OCI-LY3 (cell line): ENCODE results near the gene CACNA1G.

Source experiments
- CTCF ChIP-seq: fragments of 200-600, 300-600 bp; sonication (generic); IDR thresholded peaks from 2 replicates; pipeline ENCODE4 v1.5.1; 2014; ENCODE audit warnings: antibody characterized with exemption, low read length, low read depth
- EZH2phosphoT487 ChIP-seq: fragments of 200-600 bp; shearing (Covaris generic); IDR thresholded peaks from 2 replicates; pipeline ENCODE4 v1.6.1; 2018; ENCODE audit warnings: antibody characterized with exemption, mixed run types, low read depth

DNA sequence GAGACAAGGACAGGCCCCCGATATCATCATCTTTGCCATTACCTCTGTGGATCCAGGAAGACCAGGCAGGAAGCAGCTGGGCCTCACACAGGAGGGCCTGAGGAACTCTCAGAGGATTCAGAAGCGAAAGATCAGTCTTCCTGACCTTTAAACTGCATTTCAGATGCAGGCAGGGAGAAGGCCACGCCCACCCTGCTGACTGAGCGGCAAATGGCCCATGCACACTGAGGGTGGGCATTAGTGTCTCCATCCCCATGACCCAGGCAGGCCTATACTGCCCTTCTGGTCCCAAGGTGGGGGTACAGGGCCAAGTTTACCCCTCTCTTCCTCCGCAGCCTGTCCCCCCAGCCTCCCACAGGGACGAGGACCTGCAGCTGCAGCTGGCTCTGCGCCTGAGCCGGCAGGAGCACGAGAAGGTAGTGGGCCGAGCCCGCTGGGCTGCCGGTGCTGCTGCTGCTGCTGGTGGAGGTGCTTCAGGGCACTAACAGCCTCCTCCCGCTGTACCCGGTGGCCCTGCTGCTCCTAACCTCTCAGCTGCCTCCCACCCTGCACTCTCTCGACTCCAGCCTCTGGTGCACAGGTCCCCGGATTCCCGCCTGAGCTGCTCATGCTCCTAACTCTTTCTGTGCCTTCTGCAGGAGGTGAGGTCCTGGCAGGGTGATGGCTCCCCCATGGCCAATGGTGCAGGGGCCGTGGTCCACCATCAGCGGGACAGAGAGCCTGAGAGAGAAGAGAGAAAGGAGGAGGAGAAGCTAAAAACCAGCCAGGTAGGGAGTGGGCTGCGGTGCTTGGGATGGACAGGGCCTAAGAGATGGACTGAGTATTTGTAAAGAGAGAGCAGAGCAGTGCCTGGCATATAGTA lies 21.7 kb upstream of the CACNA1G start:
- no peak for TF ChIP-seq CTCF
- TF ChIP-seq EZH2phosphoT487: no peak
